ENCODE results near the gene ABL1.

- no peak for TF ChIP-seq CTCF (IDR thresholded peaks at IDR 0.05; ENCODE audit: low read depth, low read length, poor library complexity, severe bottlenecking)
- TF ChIP-seq EZH2phosphoT487 (IDR thresholded peaks at IDR 0.05; ENCODE audit: borderline replicate concordance, low read length), result no peak
These were observed 45.0 kb upstream of the ABL1 start for GRCh38 chr9:130789747-130790672.
